Measurements from ENCODE around the gene CCDC88B. TPM values are rescaled to one million over a fixed set of nuclear protein-coding genes. Genes with fewer than 3 reads are reported as not detected.

The CCDC88B gene
- total and polyA plus RNA-seq, 9 of the 15 experiments (the other 6 are each of a cell fraction or from before 2014, with no cell fraction given): 0.13 to 18.1 (median 7.9) TPM

DNA sequence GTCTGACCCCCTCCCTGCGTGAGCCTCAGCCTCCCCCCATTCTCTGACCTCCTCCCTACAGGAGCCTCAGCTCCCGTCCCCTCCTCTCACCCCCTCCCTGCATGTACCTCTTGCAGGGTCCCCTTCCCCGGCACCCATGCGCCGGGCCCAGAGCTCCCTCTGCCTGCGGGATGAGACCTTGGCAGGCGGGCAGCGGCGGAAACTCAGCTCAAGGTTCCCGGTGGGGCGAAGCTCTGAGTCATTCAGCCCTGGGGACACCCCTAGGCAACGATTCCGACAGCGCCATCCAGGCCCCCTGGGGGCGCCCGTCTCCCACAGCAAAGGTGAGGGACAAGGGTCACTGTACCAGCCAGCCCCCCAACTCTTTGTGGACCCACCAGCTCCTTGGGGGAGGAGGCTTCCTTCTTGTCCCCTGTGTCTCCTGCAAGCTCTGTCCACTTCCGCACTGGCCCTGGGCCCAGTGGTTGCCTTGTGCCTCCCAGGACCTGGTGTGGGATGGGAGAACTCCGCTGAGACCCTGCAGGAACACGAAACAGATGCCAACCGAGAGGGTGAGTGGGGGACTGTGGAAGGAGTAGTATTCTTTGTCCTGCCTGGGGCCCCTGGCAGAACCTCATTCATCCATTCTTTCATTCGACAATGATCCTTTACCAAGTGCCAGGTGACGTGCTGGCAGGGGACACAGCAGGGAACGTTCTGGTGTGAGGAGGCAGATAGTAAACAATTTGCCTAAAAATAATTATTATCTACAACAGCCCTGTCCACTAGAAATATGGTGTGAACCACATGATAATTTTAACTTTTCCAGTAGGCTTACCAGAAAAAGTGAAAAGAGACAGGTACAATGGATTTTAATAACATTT is 15.3 kb downstream of the CCDC88B start (continued):
- TF ChIP-seq ZNF175 (CRISPR knock-in tag; IDR thresholded peaks at IDR 0.05; ENCODE audit: low read depth) (peak; percentile 55; the same call in 1 of the 2 replicates), ZNF324 (CRISPR knock-in tag; IDR thresholded peaks at IDR 0.05) (no peak), DMBX1 (CRISPR knock-in tag; IDR thresholded peaks at IDR 0.05; ENCODE audit: borderline replicate concordance) (peak; percentile 39; the same call in 1 of the 2 replicates), DPF2 (IDR thresholded peaks at IDR 0.05) (peak; percentile 84), EGR1 (conservative IDR thresholded peaks at IDR 0.05) (no peak), ZNF696 (CRISPR knock-in tag; conservative IDR thresholded peaks at IDR 0.05) (no peak), MGA (IDR thresholded peaks at IDR 0.05) (no peak), HNRNPLL (IDR thresholded peaks at IDR 0.05; ENCODE audit: low read depth, low read length, poor library complexity, severe bottlenecking) (peak; percentile 17), PTBP1 (IDR thresholded peaks at IDR 0.05; ENCODE audit: low read depth, low read length) (no peak), SREBF1 (IDR thresholded peaks at IDR 0.05; ENCODE audit: borderline replicate concordance, low read depth, low read length) (peak; percentile 68; the same call in 1 of the 2 replicates), KDM2B (CRISPR knock-in tag; IDR thresholded peaks at IDR 0.05) (no peak), PRMT5 (CRISPR knock-in tag; IDR thresholded peaks at IDR 0.05) (no peak), FOXK1 (CRISPR knock-in tag; IDR thresholded peaks at IDR 0.05; ENCODE audit: borderline replicate concordance) (0 out of 2 replicates have a peak, but pooled peaks have one; percentile 56), TBP (optimal IDR thresholded peaks at IDR 0.05; ENCODE audit: low read depth, low read length) (peak; percentile 48), ZNF785 (CRISPR knock-in tag; IDR thresholded peaks at IDR 0.05) (no peak)
- TF ChIP-seq, protein P1, sequence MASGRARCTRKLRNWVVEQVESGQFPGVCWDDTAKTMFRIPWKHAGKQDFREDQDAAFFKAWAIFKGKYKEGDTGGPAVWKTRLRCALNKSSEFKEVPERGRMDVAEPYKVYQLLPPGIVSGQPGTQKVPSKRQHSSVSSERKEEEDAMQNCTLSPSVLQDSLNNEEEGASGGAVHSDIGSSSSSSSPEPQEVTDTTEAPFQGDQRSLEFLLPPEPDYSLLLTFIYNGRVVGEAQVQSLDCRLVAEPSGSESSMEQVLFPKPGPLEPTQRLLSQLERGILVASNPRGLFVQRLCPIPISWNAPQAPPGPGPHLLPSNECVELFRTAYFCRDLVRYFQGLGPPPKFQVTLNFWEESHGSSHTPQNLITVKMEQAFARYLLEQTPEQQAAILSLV (tag; IDR thresholded peaks at IDR 0.05): no peak
